A549 treated with Hydrocortisone at 1 μM for 4 hours (cell line): ENCODE results near the gene ELP2. TPM values are rescaled to one million over a fixed set of nuclear protein-coding genes. Genes with fewer than 3 reads are reported as not detected.

ENCODE experiments used
- total RNA-seq: library from RNA; stranded (reverse); fragments of 200-300 nt; extraction: Qiagen RNA extraction; gene quantifications from 5 replicates; pipeline ENCODE4 v1.2.3, GENCODE V29; 2022

Gene ELP2
- total RNA-seq: 33.9 to 39.4 TPM (median 35.9 TPM) in 5 replicates

GRCh38 chr18:36129300-36130038, at the start of gene ELP2, which contains the start of gene SLC39A6:
Gene ELP2, plus strand, starts transcription at chr18:36129899. Its CDS starts 35 bp downstream, at chr18:36129934.
Gene SLC39A6, minus strand, starts transcription at chr18:36129340. Its CDS starts 2,333 bp downstream, at chr18:36127007.

GRCh38 chr18:36187193-36187825, 57.6 kb downstream of the ELP2 start, which contains the start of gene MOCOS:
Gene MOCOS, plus strand, starts transcription at chr18:36187497. Its CDS starts 43 bp downstream, at chr18:36187540.

Other genes starting within 250 kb of the ELP2 start
- 16.9 to 23.2 TPM (median 21.6 TPM) in 5 replicates for gene RPRD1A, start 62.3 kb upstream of the ELP2 start, total RNA-seq
- gene SLC39A6, start 559 bp upstream of the ELP2 start, total RNA-seq: 39.2 to 57.6 TPM (median 46.3 TPM) in 5 replicates
- gene MOCOS, start 57.6 kb downstream of the ELP2 start, total RNA-seq: 3.5 to 4.7 TPM (median 3.6 TPM) in 5 replicates
- gene FHOD3, start 167.8 kb downstream of the ELP2 start, total RNA-seq: 1.9 to 3.4 TPM (median 2.8 TPM) in 5 replicates